HS-5 (cell line): ENCODE data around the gene SULT4A1.

Experiments used
- DNase-seq: peaks from one replicate; pipeline ENCODE4 v3.0.0-alpha.2; 2012; ENCODE audit warnings: low read depth

Gene SULT4A1

DNA sequence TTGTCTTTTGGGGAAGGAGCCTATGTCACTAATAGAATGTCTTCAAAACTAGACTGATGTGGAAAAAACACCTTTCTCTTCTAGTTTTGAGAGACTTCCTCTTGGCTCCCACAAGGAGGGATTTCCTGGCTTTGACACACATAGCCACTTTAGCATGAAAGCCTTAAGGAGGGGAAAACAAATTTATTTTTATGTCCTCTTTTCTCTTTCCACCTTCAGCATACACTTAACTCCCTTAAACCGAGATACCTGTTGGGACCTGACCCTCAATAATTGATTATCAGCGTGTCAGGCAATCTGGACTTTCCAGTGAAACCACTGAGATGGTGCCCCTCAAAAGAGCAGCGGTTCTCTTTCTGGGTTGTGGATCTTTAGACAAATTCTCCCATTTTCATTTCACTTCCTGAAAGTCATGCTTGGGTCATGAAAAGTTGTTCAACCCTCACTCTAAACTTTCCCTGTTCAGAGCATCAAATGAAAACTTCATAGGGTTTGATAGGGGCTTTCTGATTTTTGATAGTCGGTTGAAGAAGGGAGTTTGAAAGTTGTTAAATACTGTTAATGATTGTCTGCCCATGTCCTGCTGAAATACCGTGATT lies 59.3 kb downstream of the SULT4A1 start:
- no peak for DNase-seq

DNA sequence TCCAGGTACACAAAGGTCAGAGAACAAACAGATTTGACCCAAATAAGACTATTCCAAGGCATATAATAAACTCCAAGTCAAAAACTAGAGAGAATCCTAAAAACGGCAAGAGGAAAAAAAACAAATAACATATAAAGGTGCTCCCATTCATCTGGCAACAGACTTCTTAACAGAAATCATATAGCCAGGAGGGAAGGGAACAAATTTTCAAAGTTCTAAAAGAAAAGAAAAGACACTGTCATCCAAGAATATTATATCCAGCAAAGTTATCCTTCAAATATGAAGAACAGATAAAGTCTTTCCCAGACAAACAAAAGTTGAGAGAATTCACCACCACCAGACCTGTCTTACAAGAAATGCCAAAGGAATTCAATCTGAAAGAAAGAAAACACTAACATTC lies 61.3 kb downstream of the SULT4A1 start:
- DNase-seq = no peak

DNA sequence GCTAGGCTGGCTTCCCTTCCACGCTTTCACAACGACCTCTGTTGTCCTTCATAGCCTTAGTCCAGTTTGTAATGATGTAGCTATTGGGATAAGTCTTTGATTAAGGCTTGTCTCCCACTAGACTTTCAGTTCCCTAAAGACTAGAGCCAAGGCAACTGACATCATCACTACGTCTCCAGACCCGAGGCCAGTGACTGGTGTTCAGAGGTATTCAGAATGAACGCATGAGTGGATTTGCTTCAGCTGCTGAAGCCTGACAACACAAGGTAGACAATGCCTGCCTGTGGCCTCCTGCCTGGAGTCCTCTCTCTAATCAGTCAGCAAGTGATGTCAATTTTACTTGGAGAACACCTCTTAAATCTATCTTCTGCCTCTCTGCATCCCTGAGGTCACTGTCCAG lies 63.8 kb downstream of the SULT4A1 start:
- no peak for DNase-seq

DNA sequence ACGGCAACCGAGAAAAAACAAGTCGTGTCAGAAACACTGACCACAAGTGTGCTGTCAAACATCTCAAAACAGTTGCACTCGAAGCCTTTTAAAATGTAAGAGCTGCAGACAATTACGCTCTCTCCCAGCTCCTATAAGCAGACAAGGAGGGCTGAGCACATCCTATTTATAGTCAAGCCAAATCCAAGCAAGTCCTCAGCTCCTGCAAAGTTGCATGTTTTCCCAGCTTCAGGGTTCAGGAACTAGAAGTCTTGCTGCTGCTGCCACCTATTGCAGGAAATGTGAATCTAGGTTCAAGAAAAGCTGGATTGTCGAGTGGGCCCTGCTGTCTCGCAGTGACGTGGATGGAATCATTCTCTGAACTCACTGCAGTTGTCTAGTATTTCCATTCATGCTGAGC lies 65.7 kb downstream of the SULT4A1 start:
- DNase-seq = no peak

DNA sequence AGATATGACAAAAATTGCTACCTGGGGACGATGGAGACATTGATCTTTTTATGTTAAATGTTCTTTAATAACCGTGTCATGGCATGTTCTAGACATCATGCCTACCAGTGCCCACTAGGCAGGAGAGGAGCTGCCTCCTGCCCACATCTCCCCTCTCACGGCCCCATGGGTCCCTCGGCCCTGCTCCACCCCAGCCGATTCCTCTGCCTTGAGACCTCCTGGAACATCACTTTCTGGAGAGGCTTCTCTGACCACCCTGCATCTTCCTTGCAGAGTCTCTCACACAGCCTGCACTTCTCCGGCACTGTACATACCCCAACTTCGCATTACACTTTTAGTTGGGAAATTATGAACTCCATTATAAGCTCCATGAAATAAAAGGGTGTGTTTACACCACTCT lies 67.0 kb downstream of the SULT4A1 start:
- no peak for DNase-seq

DNA sequence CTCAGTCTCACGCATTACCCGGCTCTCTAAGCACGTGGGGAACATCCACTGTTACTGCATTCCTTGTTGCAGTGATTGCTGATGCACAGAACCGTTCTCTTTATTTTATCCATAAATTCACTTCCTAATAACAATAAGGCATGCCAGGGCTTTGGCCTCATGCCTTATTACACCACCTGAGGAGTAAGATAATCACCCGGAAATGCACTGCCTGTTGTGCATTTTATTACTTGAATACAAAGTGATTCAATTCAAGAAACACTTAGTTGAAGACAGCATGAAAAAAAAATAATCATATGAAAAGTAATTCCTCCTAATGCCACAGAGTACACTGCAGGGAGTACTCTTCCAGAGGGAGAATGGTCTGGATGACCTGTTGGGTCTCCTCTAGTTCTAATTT lies 69.4 kb downstream of the SULT4A1 start:
- DNase-seq = no peak

DNA sequence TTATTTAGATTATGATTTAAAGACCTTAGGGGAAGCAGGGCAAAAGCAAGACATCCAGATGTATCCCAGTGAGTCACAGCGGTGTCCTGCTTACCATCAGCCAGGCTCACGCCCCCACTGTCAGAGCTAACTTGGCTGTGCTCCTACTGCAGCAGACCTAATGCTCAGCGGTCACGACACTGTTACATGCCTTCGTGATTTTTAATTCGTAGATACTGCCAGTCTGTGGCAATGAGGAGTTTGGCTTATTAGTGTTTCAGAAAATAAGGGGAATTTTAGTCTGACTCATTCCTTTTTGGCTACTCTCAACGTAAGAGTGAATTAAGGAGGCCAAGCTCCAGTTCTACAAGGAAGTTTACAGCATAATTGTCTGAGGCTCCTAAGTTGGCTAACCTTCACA lies 72.9 kb downstream of the SULT4A1 start:
- DNase-seq = peak; percentile 84

DNA sequence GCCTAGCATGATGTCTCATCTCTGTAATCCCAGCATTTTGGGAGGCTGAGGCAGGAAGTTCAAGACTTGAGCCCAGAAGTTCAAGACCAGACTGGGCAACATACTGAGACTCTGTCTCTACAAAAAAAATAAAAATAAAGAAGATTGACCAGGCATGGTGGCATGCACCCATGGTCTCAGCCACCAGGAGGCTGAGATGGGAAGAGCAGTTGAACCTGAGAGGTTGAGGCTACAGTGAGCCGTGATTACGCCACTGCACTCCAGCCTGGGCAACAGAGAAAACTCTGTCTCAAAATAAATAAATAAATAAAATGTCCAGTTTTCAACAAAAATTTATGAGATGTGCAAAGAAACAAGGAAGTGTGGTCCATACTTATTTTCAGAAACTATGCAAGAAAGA lies 78.5 kb downstream of the SULT4A1 start:
- DNase-seq = no peak

DNA sequence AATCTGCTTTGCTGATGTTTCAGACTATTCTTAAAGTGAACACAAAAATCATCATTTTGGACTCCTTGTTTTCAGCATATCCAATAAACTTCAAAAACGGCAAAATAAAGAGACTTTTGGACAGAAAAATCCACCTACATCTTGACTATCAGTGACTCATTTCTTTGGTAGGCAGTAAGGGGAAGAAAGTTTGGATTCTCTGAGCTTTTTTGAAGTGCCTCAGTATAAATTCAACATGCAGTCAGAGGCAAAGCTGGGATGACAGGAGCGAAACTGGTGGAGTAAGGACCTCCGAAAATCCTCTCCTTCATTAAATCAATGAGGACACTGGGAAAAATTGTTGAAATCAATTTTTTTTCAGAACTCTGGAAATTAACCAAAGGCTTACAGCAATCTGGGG lies 79.9 kb downstream of the SULT4A1 start:
- no peak for DNase-seq

DNA sequence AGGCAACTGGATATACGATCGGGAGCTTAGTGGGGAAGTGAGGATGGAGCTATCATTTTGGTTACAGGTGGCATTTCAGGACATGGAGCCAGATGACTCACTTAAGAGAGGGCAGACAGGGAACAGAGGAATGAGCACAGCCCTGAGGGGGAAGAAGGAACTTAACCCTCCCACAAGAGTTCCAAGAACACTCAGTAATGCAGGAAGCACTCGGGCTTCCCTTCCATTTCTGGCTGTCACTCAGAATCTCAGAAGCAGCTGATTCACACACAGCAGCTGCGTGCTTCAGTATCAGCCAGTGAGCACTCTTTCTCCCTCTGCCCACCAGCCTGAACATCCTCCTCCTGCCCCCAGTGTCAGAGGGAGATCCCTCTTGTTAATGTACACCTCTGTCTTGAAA lies 85.0 kb downstream of the SULT4A1 start:
- DNase-seq = no peak

DNA sequence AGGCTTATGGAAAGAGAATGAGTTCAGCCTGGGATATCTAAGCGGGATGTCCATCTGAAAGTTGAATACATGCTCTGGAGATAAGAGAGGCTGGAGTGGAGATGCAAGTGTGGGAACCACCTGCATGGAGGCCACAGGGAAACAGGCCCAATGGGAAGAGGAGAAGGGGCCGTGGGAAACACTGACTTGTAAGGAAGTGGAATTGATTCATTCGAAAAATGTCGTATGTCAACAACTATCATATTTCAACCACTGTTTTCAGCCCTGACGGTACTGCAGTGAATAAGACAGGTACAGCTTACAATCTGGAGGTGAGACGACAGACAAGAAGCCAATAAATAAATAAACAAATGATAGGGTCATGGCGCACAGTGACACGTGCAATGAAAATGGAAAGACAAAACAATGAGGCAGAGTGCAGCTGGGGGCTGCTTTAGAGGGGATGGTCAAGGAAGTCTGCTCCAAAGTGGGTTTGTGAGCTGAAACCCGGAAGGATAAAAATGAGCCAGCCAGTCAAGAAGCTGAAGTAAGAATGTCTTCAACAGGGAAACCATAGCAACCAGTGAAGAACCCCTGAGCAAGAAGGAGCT lies 86.1 kb downstream of the SULT4A1 start:
- DNase-seq = no peak
